HepG2 (cell line): ENCODE results near the gene GCG. TPM values are rescaled to one million over a fixed set of nuclear protein-coding genes. Genes with fewer than 3 reads are reported as not detected.

Source experiments
- CBX5 ChIP-seq: sonication (generic); formaldehyde crosslinking; IDR thresholded peaks from 2 replicates; pipeline ENCODE4 v1.4.0; 2020; ENCODE audit warnings: missing genetic modification reagents, borderline replicate concordance
- CEBPB ChIP-seq: IDR thresholded peaks from 2 replicates; pipeline ENCODE4 v1.6.1; 2011; ENCODE audit warnings: low read depth, low read length, improper control_type of control experiment, borderline replicate concordance
- ETV6 ChIP-seq: sonication (generic); formaldehyde crosslinking; conservative IDR thresholded peaks from 2 replicates; pipeline ENCODE4 v1.4.0; 2020; ENCODE audit warnings: missing genetic modification reagents
- FLYWCH1 ChIP-seq: sonication (generic); formaldehyde crosslinking; IDR thresholded peaks from 2 replicates; pipeline ENCODE4 v1.8.1; 2023; ENCODE audit warnings: mild to moderate bottlenecking, missing genetic modification reagents
- HHEX ChIP-seq: IDR thresholded peaks from 2 replicates; pipeline ENCODE4 v1.6.1; 2016; ENCODE audit warnings: control low read depth
- HOXA9 ChIP-seq: sonication (generic); formaldehyde crosslinking; IDR thresholded peaks from 2 replicates; pipeline ENCODE4 v1.8.1; 2022; ENCODE audit warnings: missing genetic modification reagents, mild to moderate bottlenecking, moderate library complexity, borderline replicate concordance
- JDP2 ChIP-seq: sonication (generic); formaldehyde crosslinking; IDR thresholded peaks from 2 replicates; pipeline ENCODE4 v1.8.1; 2022; ENCODE audit warnings: missing genetic modification reagents, borderline replicate concordance
- NCOR1 ChIP-seq: fragments of 200-600 bp; sonication (generic); IDR thresholded peaks from 2 replicates; pipeline ENCODE4 v1.7.0; 2017; ENCODE audit warnings: antibody characterized with exemption, low read length, borderline replicate concordance
- NPAS2 ChIP-seq: sonication (generic); formaldehyde crosslinking; IDR thresholded peaks from 2 replicates; pipeline ENCODE4 v1.8.0; 2022; ENCODE audit warnings: mild to moderate bottlenecking, missing genetic modification reagents, borderline replicate concordance
- PITX1 ChIP-seq: sonication (generic); formaldehyde crosslinking; IDR thresholded peaks from 2 replicates; pipeline ENCODE4 v1.5.1; 2020; ENCODE audit warnings: mild to moderate bottlenecking, missing genetic modification reagents
- REPIN1 ChIP-seq: sonication (generic); formaldehyde crosslinking; IDR thresholded peaks from 2 replicates; pipeline ENCODE4 v1.8.0; 2022; ENCODE audit warnings: missing genetic modification reagents, low read depth, mild to moderate bottlenecking, borderline replicate concordance
- SATB2 ChIP-seq: sonication (generic); formaldehyde crosslinking; IDR thresholded peaks from 2 replicates; pipeline ENCODE4 v1.5.0; 2020; ENCODE audit warnings: missing genetic modification reagents
- SOX6 ChIP-seq, 2 experiments: fragments of 450-650 bp in 1 of 2; sonication (generic) in 1 of 2; formaldehyde crosslinking in 1 of 2; IDR thresholded peaks; 2 replicates each; pipeline versions ENCODE4 v1.4.0 to v1.6.1; 2017 to 2020; ENCODE audit warnings: antibody characterized with exemption in 1 of 2, mild to moderate bottlenecking in 1 of 2, missing genetic modification reagents in 1 of 2
- ZMYM4 ChIP-seq: sonication (generic); formaldehyde crosslinking; IDR thresholded peaks from 2 replicates; pipeline ENCODE4 v1.8.1; 2023; ENCODE audit warnings: mild to moderate bottlenecking, missing genetic modification reagents
- ZNF329 ChIP-seq: sonication (generic); formaldehyde crosslinking; IDR thresholded peaks from 2 replicates; pipeline ENCODE4 v1.9.0; 2021; ENCODE audit warnings: low read depth, mild to moderate bottlenecking, missing genetic modification reagents
- ZNF33B ChIP-seq: sonication (generic); formaldehyde crosslinking; IDR thresholded peaks from 2 replicates; pipeline ENCODE4 v1.5.1; 2020; ENCODE audit warnings: mild to moderate bottlenecking, missing genetic modification reagents
- ZNF44 ChIP-seq: sonication (generic); formaldehyde crosslinking; IDR thresholded peaks from 2 replicates; pipeline ENCODE4 v1.5.1; 2020; ENCODE audit warnings: mild to moderate bottlenecking, missing genetic modification reagents
- ZNF546 ChIP-seq: sonication (generic); formaldehyde crosslinking; conservative IDR thresholded peaks from 2 replicates; pipeline ENCODE4 v1.8.1; 2023; ENCODE audit warnings: mild to moderate bottlenecking, missing genetic modification reagents
- ZNF577 ChIP-seq: sonication (generic); formaldehyde crosslinking; IDR thresholded peaks from 2 replicates; pipeline ENCODE4 v1.4.0; 2020; ENCODE audit warnings: mild to moderate bottlenecking, low read depth, missing genetic modification reagents, borderline replicate concordance
- polyA plus RNA-seq, 8 experiments: library from polyadenylated mRNA; depleted of rRNA in 3 of 8; stranded (reverse) in 7 of 8; unstranded in 1 of 8; fragments of >200 nt; fragmentation: Illumina TruSeq in 4 of 8; extraction: Trizol in 4 of 8; gene quantifications; 2 replicates each; pipeline versions ENCODE4 v1.2.1 to v1.2.3, GENCODE V29; 2011 to 2016; ENCODE audit warnings: low read depth in 4 of 8, missing spikeins in 1 of 8, mixed read lengths in 1 of 8; ENCODE audit not compliant: insufficient read depth in 1 of 8
- total RNA-seq, 5 experiments: library from RNA; depleted of rRNA; stranded (reverse); fragments of >200 nt; fragmentation: Illumina TruSeq; extraction: Trizol; gene quantifications; 2 replicates each; pipeline ENCODE4 v1.2.3, GENCODE V29; 2016; ENCODE audit warnings: low read depth in 1 of 5
- TF ChIP-seq, protein P1 (sequence below): sonication (generic); formaldehyde crosslinking; IDR thresholded peaks from 2 replicates; pipeline ENCODE4 v1.4.0; 2020; ENCODE audit warnings: missing genetic modification reagents, mild to moderate bottlenecking, borderline replicate concordance
- TF ChIP-seq, protein P2 (sequence below): sonication (generic); formaldehyde crosslinking; IDR thresholded peaks from 2 replicates; pipeline ENCODE4 v1.4.0; 2020; ENCODE audit warnings: missing genetic modification reagents
- TF ChIP-seq, protein P3 (sequence below): sonication (generic); formaldehyde crosslinking; IDR thresholded peaks from 2 replicates; pipeline ENCODE4 v1.8.1; 2023; ENCODE audit warnings: mild to moderate bottlenecking, moderate library complexity, missing genetic modification reagents

GCG gene
- total and polyA plus RNA-seq, 2 of the 13 experiments (the other 11 are each of a cell fraction or from before 2014, with no cell fraction given) = not detected

DNA sequence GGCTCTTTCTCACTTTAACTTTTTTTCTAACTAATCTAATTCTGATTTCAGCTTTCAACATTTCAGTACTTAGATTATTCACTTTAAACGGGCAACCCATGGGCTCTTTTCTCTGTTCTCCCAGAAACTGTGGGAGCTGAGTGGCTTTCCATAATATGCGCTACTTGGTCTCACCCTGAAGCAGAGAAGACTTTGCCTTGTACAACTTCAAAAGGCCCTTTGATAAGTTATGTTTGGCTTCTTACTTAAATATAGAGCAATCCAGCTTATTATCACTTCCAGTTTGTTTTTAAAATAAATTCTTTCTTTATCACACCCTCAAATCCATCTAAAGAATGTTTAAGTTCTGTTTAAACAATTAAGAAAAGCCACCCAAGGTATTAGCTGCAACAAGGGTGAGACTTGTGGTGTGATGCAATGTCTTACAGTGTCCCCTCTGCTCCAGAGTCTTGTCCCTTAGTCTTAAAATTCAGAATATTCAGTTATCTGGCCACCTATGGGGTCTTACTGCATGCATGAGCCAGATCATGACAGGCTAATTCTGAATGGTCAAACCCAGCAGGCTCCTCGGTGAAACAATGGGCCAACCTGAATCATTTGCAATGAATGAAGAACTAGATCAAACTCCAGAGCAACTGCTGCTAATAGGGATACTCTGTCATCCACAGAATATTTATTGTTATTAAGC lies 38.8 kb downstream of the GCG start (continued):
- TF ChIP-seq, protein P1, sequence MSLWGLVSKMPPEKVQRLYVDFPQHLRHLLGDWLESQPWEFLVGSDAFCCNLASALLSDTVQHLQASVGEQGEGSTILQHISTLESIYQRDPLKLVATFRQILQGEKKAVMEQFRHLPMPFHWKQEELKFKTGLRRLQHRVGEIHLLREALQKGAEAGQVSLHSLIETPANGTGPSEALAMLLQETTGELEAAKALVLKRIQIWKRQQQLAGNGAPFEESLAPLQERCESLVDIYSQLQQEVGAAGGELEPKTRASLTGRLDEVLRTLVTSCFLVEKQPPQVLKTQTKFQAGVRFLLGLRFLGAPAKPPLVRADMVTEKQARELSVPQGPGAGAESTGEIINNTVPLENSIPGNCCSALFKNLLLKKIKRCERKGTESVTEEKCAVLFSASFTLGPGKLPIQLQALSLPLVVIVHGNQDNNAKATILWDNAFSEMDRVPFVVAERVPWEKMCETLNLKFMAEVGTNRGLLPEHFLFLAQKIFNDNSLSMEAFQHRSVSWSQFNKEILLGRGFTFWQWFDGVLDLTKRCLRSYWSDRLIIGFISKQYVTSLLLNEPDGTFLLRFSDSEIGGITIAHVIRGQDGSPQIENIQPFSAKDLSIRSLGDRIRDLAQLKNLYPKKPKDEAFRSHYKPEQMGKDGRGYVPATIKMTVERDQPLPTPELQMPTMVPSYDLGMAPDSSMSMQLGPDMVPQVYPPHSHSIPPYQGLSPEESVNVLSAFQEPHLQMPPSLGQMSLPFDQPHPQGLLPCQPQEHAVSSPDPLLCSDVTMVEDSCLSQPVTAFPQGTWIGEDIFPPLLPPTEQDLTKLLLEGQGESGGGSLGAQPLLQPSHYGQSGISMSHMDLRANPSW = 0 out of 2 replicates have a peak, but pooled peaks have one; percentile 65
- TF ChIP-seq FLYWCH1 (CRISPR knock-in tag) (no peak), NCOR1 (no peak), CEBPB (peak; percentile 73), PITX1 (CRISPR knock-in tag) (no peak), ZMYM4 (CRISPR knock-in tag) (no peak; the same call in 1 of the 2 replicates), HOXA9 (CRISPR knock-in tag) (no peak), ZNF33B (CRISPR knock-in tag) (no peak), JDP2 (no peak), ZNF577 (CRISPR knock-in tag) (no peak), ZNF546 (no peak), HHEX (no peak), ZNF44 (CRISPR knock-in tag) (no peak), REPIN1 (CRISPR knock-in tag) (no peak), SATB2 (no peak), SOX6 (IDR thresholded peaks at IDR 0.05) (no peak), SOX6 (CRISPR knock-in tag; IDR thresholded peaks at IDR 0.05) (no peak), CBX5 (CRISPR knock-in tag) (no peak), NPAS2 (no peak), ZNF329 (CRISPR knock-in tag) (no peak), ETV6 (CRISPR knock-in tag) (no peak)
- TF ChIP-seq, protein P2, sequence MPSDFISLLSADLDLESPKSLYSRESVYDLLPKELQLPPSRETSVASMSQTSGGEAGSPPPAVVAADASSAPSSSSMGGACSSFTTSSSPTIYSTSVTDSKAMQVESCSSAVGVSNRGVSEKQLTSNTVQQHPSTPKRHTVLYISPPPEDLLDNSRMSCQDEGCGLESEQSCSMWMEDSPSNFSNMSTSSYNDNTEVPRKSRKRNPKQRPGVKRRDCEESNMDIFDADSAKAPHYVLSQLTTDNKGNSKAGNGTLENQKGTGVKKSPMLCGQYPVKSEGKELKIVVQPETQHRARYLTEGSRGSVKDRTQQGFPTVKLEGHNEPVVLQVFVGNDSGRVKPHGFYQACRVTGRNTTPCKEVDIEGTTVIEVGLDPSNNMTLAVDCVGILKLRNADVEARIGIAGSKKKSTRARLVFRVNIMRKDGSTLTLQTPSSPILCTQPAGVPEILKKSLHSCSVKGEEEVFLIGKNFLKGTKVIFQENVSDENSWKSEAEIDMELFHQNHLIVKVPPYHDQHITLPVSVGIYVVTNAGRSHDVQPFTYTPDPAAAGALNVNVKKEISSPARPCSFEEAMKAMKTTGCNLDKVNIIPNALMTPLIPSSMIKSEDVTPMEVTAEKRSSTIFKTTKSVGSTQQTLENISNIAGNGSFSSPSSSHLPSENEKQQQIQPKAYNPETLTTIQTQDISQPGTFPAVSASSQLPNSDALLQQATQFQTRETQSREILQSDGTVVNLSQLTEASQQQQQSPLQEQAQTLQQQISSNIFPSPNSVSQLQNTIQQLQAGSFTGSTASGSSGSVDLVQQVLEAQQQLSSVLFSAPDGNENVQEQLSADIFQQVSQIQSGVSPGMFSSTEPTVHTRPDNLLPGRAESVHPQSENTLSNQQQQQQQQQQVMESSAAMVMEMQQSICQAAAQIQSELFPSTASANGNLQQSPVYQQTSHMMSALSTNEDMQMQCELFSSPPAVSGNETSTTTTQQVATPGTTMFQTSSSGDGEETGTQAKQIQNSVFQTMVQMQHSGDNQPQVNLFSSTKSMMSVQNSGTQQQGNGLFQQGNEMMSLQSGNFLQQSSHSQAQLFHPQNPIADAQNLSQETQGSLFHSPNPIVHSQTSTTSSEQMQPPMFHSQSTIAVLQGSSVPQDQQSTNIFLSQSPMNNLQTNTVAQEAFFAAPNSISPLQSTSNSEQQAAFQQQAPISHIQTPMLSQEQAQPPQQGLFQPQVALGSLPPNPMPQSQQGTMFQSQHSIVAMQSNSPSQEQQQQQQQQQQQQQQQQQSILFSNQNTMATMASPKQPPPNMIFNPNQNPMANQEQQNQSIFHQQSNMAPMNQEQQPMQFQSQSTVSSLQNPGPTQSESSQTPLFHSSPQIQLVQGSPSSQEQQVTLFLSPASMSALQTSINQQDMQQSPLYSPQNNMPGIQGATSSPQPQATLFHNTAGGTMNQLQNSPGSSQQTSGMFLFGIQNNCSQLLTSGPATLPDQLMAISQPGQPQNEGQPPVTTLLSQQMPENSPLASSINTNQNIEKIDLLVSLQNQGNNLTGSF (CRISPR knock-in tag) = no peak
- TF ChIP-seq, protein P3, sequence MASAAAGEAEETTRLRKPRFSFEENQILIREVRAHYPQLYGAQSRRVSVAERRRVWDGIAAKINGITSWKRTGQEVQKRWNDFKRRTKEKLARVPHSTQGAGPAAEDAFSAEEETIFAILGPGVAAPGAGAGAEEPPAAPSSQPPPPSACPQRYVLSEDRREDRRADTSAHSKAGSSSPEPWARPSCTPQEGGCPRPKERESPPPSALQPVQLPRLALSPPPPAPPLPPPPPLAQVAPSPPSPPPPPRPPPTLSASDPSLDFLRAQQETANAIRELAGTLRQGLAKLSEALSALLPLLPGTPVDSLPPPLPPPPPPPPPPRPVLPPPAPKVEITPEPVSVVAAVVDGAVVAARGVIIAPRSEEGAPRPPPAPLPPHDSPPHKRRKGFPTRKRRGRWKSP (CRISPR knock-in tag) = peak; percentile 16; the same call in 1 of the 2 replicates
